SK-N-SH (cell line): ENCODE measurements around the gene ACTRT3. TPM values are rescaled to one million over a fixed set of nuclear protein-coding genes. Genes with fewer than 3 reads are reported as not detected.
A peak's percentile ranks its signal among the peaks of the same experiment; 100 is the strongest.

ENCODE experiments used
- CTCF ChIA-PET: fragments of 300-600, 350-600 bp; formaldehyde crosslinking; extraction: SDS; loops from one replicate; lab custom pipeline; 2021; lab: Yijun Ruan, JAX
- POLR2A ChIA-PET: fragments of 350-600 bp; sonication (Branson Sonifier 250); formaldehyde crosslinking; extraction: SDS; loops from one replicate; lab custom pipeline; 2020; ENCODE audit warnings: antibody characterized with exemption, inconsistent platforms; lab: Yijun Ruan, JAX
- DNase-seq: peaks from one replicate; pipeline ENCODE4 v3.0.0; 2012
- H2AFZ ChIP-seq: fragments of 200-600 bp; sonication (generic); 2 replicates; pipeline ENCODE4 v1.8.1; 2016; ENCODE audit warnings: antibody characterized with exemption, mild to moderate bottlenecking, low read depth
- H3F3A ChIP-seq: fragments of 200-600 bp; sonication (generic); replicated peaks from 2 replicates; pipeline ENCODE3; 2016; ENCODE audit warnings: antibody characterized with exemption, mild to moderate bottlenecking; ENCODE audit not compliant: insufficient read depth
- H3K27ac ChIP-seq, 2 experiments: fragments of 200-500 bp in 1 of 2; fragments of 200-600 bp in 1 of 2; sonication (Bioruptor generic) in 1 of 2; sonication (generic), shearing (Covaris generic) in 1 of 2; 2 replicates each; pipeline versions ENCODE4 v1.5.1 to v1.6.1; 2014 to 2016; ENCODE audit warnings: low read depth in 2 of 2, inconsistent platforms in 1 of 2, low read length in 1 of 2, mild to moderate bottlenecking in 1 of 2, mixed read lengths in 1 of 2
- H3K27me3 ChIP-seq: fragments of 200-600 bp; sonication (generic), shearing (Covaris generic); 2 replicates; pipeline ENCODE4 v1.6.1; 2016; ENCODE audit warnings: mixed run types; ENCODE audit not compliant: insufficient read depth
- H3K36me3 ChIP-seq, 2 experiments: fragments of 200-500 bp in 1 of 2; fragments of 200-600 bp in 1 of 2; sonication (Bioruptor generic) in 1 of 2; sonication (generic) in 1 of 2; replicated peaks in 1 of 2; 2 replicates each; pipeline versions ENCODE3 to v1.5.1; 2014 to 2016; ENCODE audit warnings: low read length in 1 of 2, mild to moderate bottlenecking in 1 of 2; ENCODE audit not compliant: insufficient read depth in 2 of 2, control insufficient read depth in 1 of 2
- H3K4me1 ChIP-seq, 2 experiments: fragments of 200-500 bp in 1 of 2; fragments of 200-600 bp in 1 of 2; sonication (Bioruptor generic) in 1 of 2; sonication (generic), shearing (Covaris generic) in 1 of 2; 2 replicates each; pipeline versions ENCODE4 v1.5.1 to v1.6.1; 2014 to 2016; ENCODE audit warnings: low read depth in 1 of 2, low read length in 1 of 2, mixed run types in 1 of 2; ENCODE audit not compliant: insufficient read depth in 2 of 2, control insufficient read depth in 1 of 2
- H3K4me2 ChIP-seq: fragments of 200-600 bp; sonication (generic), shearing (Covaris generic); 2 replicates; pipeline ENCODE4 v1.6.1; 2017; ENCODE audit warnings: mixed run types
- H3K4me3 ChIP-seq, 2 experiments: fragments of 200-500 bp in 1 of 2; fragments of 200-600 bp in 1 of 2; sonication (Bioruptor generic) in 1 of 2; sonication (generic), shearing (Covaris generic) in 1 of 2; 2 replicates each; pipeline versions ENCODE4 v1.5.1 to v1.8.1; 2014 to 2016; ENCODE audit warnings: low read depth in 2 of 2, inconsistent platforms in 1 of 2, low read length in 1 of 2, mild to moderate bottlenecking in 1 of 2, mixed read lengths in 1 of 2, moderate library complexity in 1 of 2
- H3K79me2 ChIP-seq: fragments of 200-600 bp; sonication (generic); 2 replicates; pipeline ENCODE4 v1.8.1; 2017; ENCODE audit warnings: mild to moderate bottlenecking; ENCODE audit not compliant: insufficient read depth
- H3K9ac ChIP-seq: fragments of 200-600 bp; sonication (generic); 2 replicates; pipeline ENCODE4 v1.6.1; 2017; ENCODE audit warnings: mixed run types
- H3K9me2 ChIP-seq: fragments of 200-600 bp; sonication (generic); 2 replicates; pipeline ENCODE4 v1.6.1; 2017; ENCODE audit warnings: mixed run types
- H3K9me3 ChIP-seq: fragments of 200-600 bp; sonication (generic); 2 replicates; pipeline ENCODE4 v1.6.1; 2017; ENCODE audit warnings: mixed run types, mild to moderate bottlenecking, moderate library complexity
- H4K20me1 ChIP-seq: fragments of 200-600 bp; sonication (generic); 2 replicates; pipeline ENCODE4 v1.6.1; 2017; ENCODE audit warnings: mild to moderate bottlenecking, mixed run types; ENCODE audit not compliant: insufficient read depth
- CHD2 ChIP-seq: fragments of 150-350 bp; IDR thresholded peaks from 2 replicates; pipeline ENCODE4 v1.6.1; 2018; ENCODE audit warnings: low read length; ENCODE audit not compliant: partially characterized antibody
- ELF1 ChIP-seq: IDR thresholded peaks from 2 replicates; pipeline ENCODE4 v1.4.0; 2012
- EP300 ChIP-seq, 2 experiments: IDR thresholded peaks; 2 replicates each; pipeline versions ENCODE4 v1.4.0 to v1.6.1; 2012; ENCODE audit warnings: borderline replicate concordance in 1 of 2, low read depth in 1 of 2, low read length in 1 of 2
- FOSL2 ChIP-seq: IDR thresholded peaks from 2 replicates; pipeline ENCODE4 v1.4.0; 2012; ENCODE audit warnings: low read depth, mild to moderate bottlenecking, moderate library complexity, borderline replicate concordance
- FOXJ3 ChIP-seq: sonication (generic); formaldehyde crosslinking; IDR thresholded peaks from 2 replicates; pipeline ENCODE4 v1.5.1; 2020; ENCODE audit warnings: mild to moderate bottlenecking, missing genetic modification reagents
- GABPA ChIP-seq: IDR thresholded peaks from 2 replicates; pipeline ENCODE4 v1.4.0; 2012; ENCODE audit warnings: low read depth, mild to moderate bottlenecking
- GATA2 ChIP-seq: sonication (generic); formaldehyde crosslinking; IDR thresholded peaks from 2 replicates; pipeline ENCODE4 v1.5.0; 2020; ENCODE audit warnings: mild to moderate bottlenecking, missing genetic modification reagents
- JUND ChIP-seq: IDR thresholded peaks from 2 replicates; pipeline ENCODE4 v1.4.0; 2012
- MEF2A ChIP-seq: IDR thresholded peaks from 2 replicates; pipeline ENCODE4 v1.4.0; 2012; ENCODE audit warnings: low read depth, borderline replicate concordance
- NFIC ChIP-seq: IDR thresholded peaks from 2 replicates; pipeline ENCODE4 v1.4.0; 2012; ENCODE audit warnings: borderline replicate concordance
- POLR2AphosphoS5 ChIP-seq: IDR thresholded peaks from 2 replicates; pipeline ENCODE4 v1.6.1; 2012; ENCODE audit warnings: low read depth, low read length
- RAD21 ChIP-seq: IDR thresholded peaks from 2 replicates; pipeline ENCODE4 v1.6.1; 2012; ENCODE audit warnings: mild to moderate bottlenecking, low read length
- RFX5 ChIP-seq: IDR thresholded peaks from 2 replicates; pipeline ENCODE4 v1.6.1; 2012; ENCODE audit warnings: mild to moderate bottlenecking, improper control_type of control experiment, low read length
- RXRA ChIP-seq: IDR thresholded peaks from 2 replicates; pipeline ENCODE4 v1.4.0; 2012; ENCODE audit warnings: low read depth, mild to moderate bottlenecking, borderline replicate concordance
- SMC3 ChIP-seq: IDR thresholded peaks from 2 replicates; pipeline ENCODE4 v1.6.1; 2012; ENCODE audit warnings: low read depth, low read length, improper control_type of control experiment
- TCF12 ChIP-seq: IDR thresholded peaks from 2 replicates; pipeline ENCODE4 v1.4.0; 2012
- TEAD4 ChIP-seq: IDR thresholded peaks from 2 replicates; pipeline ENCODE4 v1.4.0; 2012; ENCODE audit warnings: mild to moderate bottlenecking, borderline replicate concordance; ENCODE audit not compliant: insufficient read depth
- USF2 ChIP-seq: fragments of 150-350 bp; IDR thresholded peaks from 2 replicates; pipeline ENCODE4 v1.6.1; 2017; ENCODE audit warnings: antibody characterized with exemption, low read length, low read depth, borderline replicate concordance
- YY1 ChIP-seq: IDR thresholded peaks from 2 replicates; pipeline ENCODE4 v1.4.0; 2012; ENCODE audit warnings: low read depth, mild to moderate bottlenecking
- WGBS: methylation state at CpG from one replicate; pipeline ENCODE4 v1.1.6; 2017; ENCODE audit warnings: low lambda C conversion rate; 5-methylcytosine and 5-hydroxymethylcytosine counted together
- polyA plus RNA-seq, 3 experiments: library from polyadenylated mRNA; depleted of rRNA; stranded (reverse); fragments of >200 nt; gene quantifications; 2 replicates each; pipeline ENCODE4 v1.2.3, GENCODE V29; 2012

Gene ACTRT3
- polyA plus RNA-seq, 1 of the 3 experiments (the other 2 are of a cell fraction) = 1.2 TPM

DNA sequence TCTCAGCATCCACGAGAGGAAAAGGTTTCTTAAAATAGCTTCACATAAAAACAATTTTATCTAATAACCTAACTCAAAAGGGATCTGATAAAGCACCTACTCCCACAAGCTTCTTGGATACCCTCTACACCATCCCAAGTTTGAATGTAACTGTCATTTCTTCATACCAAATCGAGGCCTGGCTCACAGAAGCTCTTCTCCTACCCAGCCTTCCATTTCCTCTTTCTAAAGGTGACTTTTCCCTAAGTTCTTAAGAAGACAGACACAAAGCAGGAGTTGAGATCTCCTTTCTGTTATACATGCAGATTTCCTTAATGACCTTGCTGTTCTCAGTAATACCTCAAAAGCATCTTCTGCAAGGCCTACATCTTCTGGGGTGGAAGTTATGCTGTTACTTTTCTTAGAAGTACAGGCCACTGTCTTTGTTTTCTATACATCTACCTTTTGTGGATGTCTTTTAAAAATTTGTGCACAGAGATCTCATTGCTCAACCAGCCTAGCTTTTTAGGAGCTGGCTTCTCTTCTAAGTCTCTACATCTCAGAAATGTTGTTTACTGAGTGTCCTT is 40.0 kb upstream of the ACTRT3 start:
- H3K27ac ChIP-seq = no peak overlapping the region
- no peak overlapping the region for H3K9ac ChIP-seq
- TF ChIP-seq SMC3 (no peak), GABPA (no peak), NFIC (no peak), MEF2A (no peak), RFX5 (no peak), YY1 (no peak), CHD2 (no peak), FOSL2 (no peak), RAD21 (no peak), TCF12 (no peak), GATA2 (CRISPR knock-in tag) (no peak), JUND (no peak), USF2 (no peak), POLR2AphosphoS5 (no peak), TEAD4 (no peak), RXRA (no peak), FOXJ3 (no peak), EP300 (IDR thresholded peaks at IDR 0.05; ENCODE audit: borderline replicate concordance in 1 of 2, low read depth in 1 of 2, low read length in 1 of 2) (no peak)
- no peaks in the 10 kb centered on the region for H3K27me3 ChIP-seq
- H3F3A ChIP-seq = no peaks in the 10 kb centered on the region
- no peaks in the 10 kb centered on the region for H3K9me2 ChIP-seq
- H4K20me1 ChIP-seq = no peaks in the 10 kb centered on the region
- POLR2A ChIA-PET = interaction anchor here (0.9 kb wide), 1 partner anchor 37 kb away, joined by 5 read pairs; the partner anchor contains the start of gene MYNN
- 71% methylated on average over 2 of the region's 2 CpGs for WGBS
- CTCF ChIA-PET = no interaction called here
- DNase-seq = no peak
- peak overlapping the region; percentile 60; the same call in 1 of the 2 replicates for H2AFZ ChIP-seq
- no peaks in the 10 kb centered on the region for H3K9me3 ChIP-seq
- no peak overlapping the region for H3K4me3 ChIP-seq
- H3K4me2 ChIP-seq = no peak overlapping the region
- peaks cover 0 to 11% of the 10 kb centered on the region in 2 experiments; a peak in 2 of 4 replicates for H3K4me1 ChIP-seq
- H3K79me2 ChIP-seq = no peaks in the 10 kb centered on the region
- H3K36me3 ChIP-seq = peaks cover 0 to 2% of the 10 kb centered on the region in 2 experiments

DNA sequence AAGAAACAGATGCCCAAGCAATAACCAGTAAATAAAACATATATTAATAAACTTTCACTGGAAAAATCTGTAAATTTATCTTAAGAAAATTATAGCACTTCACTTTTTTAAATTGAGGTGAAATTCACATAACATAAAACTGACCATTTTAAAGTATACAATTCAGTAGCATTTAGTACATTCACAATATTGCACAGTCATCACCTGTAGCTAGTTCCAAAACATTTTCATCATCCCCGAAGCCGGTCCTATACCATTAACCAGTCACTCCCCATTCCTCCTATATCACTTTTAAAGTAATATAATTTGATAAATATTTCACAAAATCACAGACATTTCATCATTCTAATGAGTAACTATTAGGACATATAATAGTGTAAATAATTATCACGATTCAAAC is 35.3 kb upstream of the ACTRT3 start:
- Histone ChIP-seq H3K4me3 (no peak overlapping the region), H3K4me2 (no peak overlapping the region), H3K9me3 (no peaks in the 10 kb centered on the region), H3K27me3 (no peaks in the 10 kb centered on the region), H3K9ac (no peak overlapping the region), H4K20me1 (no peaks in the 10 kb centered on the region), H3K9me2 (no peaks in the 10 kb centered on the region), H2AFZ (no peak overlapping the region), H3K79me2 (no peaks in the 10 kb centered on the region), H3K27ac (no peak overlapping the region), H3K4me1 (no peaks in the 10 kb centered on the region), H3K36me3 (peaks cover 0 to 10% of the 10 kb centered on the region in 2 experiments), H3F3A (no peaks in the 10 kb centered on the region)
- 93% methylated on average over 3 of the region's 3 CpGs for WGBS
- POLR2A ChIA-PET = no interaction called here
- TF ChIP-seq ELF1 = no peak
- CTCF ChIA-PET = interaction anchor here (1.2 kb wide), 1 partner anchor 182 kb away, joined by 4 read pairs; no protein-coding TSS in a partner anchor
- DNase-seq = no peak
